ENCODE data around the gene CFAP54.
"Not testable (repeated sequence)": the region's sequence is repeated elsewhere in the genome, so short reads cannot be mapped to it uniquely, and the experiment has no call there.

CFAP54 gene

DNA sequence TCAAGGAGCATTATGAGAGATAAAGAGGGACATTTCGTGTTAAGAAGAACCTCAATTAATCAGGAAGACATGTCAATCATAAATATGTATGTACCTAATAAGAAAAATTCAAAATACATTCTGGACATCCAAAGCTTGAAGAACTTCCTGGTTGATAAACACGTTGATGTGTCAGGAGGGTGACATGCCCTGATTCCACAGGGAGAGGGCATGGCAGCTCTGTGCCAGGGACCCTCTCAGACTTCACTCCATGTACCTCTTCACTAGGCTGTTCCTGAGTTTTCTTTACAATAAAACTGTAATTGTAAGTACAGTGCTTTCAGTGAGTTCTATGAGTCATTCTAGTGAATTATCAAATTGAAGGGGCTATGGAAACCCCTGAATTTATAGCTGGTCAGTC, 163.5 kb downstream of the CFAP54 start:
- TF ChIP-seq, protein P1, sequence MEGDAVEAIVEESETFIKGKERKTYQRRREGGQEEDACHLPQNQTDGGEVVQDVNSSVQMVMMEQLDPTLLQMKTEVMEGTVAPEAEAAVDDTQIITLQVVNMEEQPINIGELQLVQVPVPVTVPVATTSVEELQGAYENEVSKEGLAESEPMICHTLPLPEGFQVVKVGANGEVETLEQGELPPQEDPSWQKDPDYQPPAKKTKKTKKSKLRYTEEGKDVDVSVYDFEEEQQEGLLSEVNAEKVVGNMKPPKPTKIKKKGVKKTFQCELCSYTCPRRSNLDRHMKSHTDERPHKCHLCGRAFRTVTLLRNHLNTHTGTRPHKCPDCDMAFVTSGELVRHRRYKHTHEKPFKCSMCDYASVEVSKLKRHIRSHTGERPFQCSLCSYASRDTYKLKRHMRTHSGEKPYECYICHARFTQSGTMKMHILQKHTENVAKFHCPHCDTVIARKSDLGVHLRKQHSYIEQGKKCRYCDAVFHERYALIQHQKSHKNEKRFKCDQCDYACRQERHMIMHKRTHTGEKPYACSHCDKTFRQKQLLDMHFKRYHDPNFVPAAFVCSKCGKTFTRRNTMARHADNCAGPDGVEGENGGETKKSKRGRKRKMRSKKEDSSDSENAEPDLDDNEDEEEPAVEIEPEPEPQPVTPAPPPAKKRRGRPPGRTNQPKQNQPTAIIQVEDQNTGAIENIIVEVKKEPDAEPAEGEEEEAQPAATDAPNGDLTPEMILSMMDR (conservative IDR thresholded peaks at IDR 0.05; ENCODE audit: low read depth, low read length), result no peak
- Histone ChIP-seq H3K4me1 (ENCODE audit: low read depth, poor library complexity, severe bottlenecking) (no peaks in the 10 kb centered on the region), H3K4me3 (IDR thresholded peaks at IDR 0.05; ENCODE audit: insufficient read depth, low read depth, low read length) (no peak overlapping the region), H3K27ac (no peak overlapping the region), H4K20me1 (ENCODE audit: insufficient read depth) (no peaks in the 10 kb centered on the region), H2AFZ (ENCODE audit: low read depth) (no peak overlapping the region), H3K4me2 (no peak overlapping the region), H3K79me2 (ENCODE audit: insufficient read depth, low read depth) (no peaks in the 10 kb centered on the region), H3K27me3 (ENCODE audit: insufficient read depth, low read depth) (no peaks in the 10 kb centered on the region), H3K9ac (no peak overlapping the region), H3K36me3 (ENCODE audit: insufficient read depth) (no peaks in the 10 kb centered on the region)

DNA sequence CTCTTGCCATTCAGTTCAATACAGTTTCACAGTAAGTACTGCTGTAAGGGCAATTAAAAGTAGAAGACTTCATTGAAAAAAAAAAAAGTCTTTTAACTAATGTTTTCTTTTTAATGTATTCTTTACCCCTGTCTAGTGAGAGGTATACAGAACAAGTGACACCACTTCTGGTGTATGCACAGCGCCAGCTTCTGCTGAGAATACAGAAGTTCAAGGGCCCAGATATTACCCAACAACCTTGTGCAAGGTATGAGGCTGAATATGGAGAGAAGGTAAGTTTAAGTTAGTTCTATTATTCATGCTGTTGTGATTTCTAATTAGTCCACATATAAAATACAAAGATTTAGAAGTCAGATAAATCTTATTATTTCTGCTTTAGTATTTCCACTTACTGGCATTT, 168.7 kb downstream of the CFAP54 start:
- Histone ChIP-seq H3K27ac (no peak overlapping the region), H4K20me1 (ENCODE audit: insufficient read depth) (no peaks in the 10 kb centered on the region), H3K9ac (no peak overlapping the region), H3K4me2 (no peak overlapping the region), H2AFZ (ENCODE audit: low read depth) (no peak overlapping the region), H3K4me1 (ENCODE audit: low read depth, poor library complexity, severe bottlenecking) (no peaks in the 10 kb centered on the region), H3K4me3 (IDR thresholded peaks at IDR 0.05; ENCODE audit: insufficient read depth, low read depth, low read length) (no peak overlapping the region), H3K79me2 (ENCODE audit: insufficient read depth, low read depth) (no peaks in the 10 kb centered on the region), H3K27me3 (ENCODE audit: insufficient read depth, low read depth) (no peaks in the 10 kb centered on the region), H3K36me3 (ENCODE audit: insufficient read depth) (no peaks in the 10 kb centered on the region)
- TF ChIP-seq, protein P1 (conservative IDR thresholded peaks at IDR 0.05; ENCODE audit: low read depth, low read length), result no peak

DNA sequence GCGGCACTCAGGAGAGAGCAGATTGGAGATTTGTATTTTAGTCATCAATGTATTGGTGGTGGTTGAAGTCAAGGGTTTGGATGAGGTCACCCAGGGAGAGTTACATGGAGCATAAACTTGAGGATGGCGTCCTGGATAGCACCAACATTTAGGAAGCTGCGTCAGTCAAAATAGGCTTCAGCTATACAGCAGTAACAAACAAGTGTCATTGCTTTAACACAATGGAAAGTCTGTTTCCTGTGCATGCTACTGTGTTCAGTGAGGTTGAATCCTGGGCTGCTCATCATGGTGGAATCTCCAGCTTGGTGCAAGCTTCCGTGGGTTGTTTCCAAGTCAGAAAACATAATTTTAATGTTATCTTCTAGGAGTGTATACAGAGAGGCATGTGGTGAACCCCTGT, 180.4 kb downstream of the CFAP54 start:
- no peak overlapping the region for H3K9ac ChIP-seq
- H3K27me3 ChIP-seq (ENCODE audit: insufficient read depth, low read depth), result no peaks in the 10 kb centered on the region
- TF ChIP-seq, protein P1 (conservative IDR thresholded peaks at IDR 0.05; ENCODE audit: low read depth, low read length), result no peak
- H4K20me1 ChIP-seq (ENCODE audit: insufficient read depth), result no peaks in the 10 kb centered on the region
- no peaks in the 10 kb centered on the region for H3K36me3 ChIP-seq (ENCODE audit: insufficient read depth)
- no peak overlapping the region for H2AFZ ChIP-seq (ENCODE audit: low read depth)
- H3K4me3 ChIP-seq (IDR thresholded peaks at IDR 0.05; ENCODE audit: insufficient read depth, low read depth, low read length), result no peak overlapping the region
- H3K4me2 ChIP-seq, result no peak overlapping the region
- no peaks in the 10 kb centered on the region for H3K79me2 ChIP-seq (ENCODE audit: insufficient read depth, low read depth)
- no peaks in the 10 kb centered on the region for H3K4me1 ChIP-seq (ENCODE audit: low read depth, poor library complexity, severe bottlenecking)
- no peak overlapping the region for H3K27ac ChIP-seq

DNA sequence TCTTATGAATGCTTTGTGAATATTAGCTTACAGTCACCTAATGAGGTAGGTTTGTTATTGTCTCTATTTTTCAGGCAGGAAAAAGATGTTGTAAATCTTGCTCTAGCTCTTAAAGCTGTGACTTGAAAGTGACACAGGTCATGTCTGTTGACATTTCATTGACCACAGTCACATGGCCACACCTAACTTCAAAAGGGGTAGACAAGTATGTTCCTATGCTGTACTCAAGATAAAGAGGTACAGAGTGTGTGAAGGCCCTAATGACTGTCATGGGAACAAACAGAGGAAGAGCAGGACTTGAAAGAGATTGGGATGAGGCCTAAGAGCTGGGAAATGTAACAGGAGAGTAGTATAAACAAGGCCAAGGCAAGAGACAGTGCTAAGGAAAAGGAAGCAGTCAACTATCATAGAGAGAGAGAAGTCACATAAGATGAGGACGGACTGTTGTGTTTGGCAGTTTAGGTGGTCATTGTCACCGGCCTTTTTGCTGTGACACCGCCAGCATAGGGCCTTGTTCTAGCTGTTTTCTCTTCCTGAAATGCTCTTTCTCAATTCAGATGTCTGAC, 181.0 kb downstream of the CFAP54 start:
- Histone ChIP-seq H4K20me1 (ENCODE audit: insufficient read depth) (no peaks in the 10 kb centered on the region), H3K36me3 (ENCODE audit: insufficient read depth) (no peaks in the 10 kb centered on the region), H3K27me3 (ENCODE audit: insufficient read depth, low read depth) (no peaks in the 10 kb centered on the region), H3K4me2 (no peak overlapping the region), H3K4me1 (ENCODE audit: low read depth, poor library complexity, severe bottlenecking) (no peaks in the 10 kb centered on the region), H3K9ac (no peak overlapping the region), H2AFZ (ENCODE audit: low read depth) (no peak overlapping the region), H3K4me3 (IDR thresholded peaks at IDR 0.05; ENCODE audit: insufficient read depth, low read depth, low read length) (no peak overlapping the region), H3K27ac (no peak overlapping the region), H3K79me2 (ENCODE audit: insufficient read depth, low read depth) (no peaks in the 10 kb centered on the region)
- TF ChIP-seq, protein P1 (conservative IDR thresholded peaks at IDR 0.05; ENCODE audit: low read depth, low read length), result no peak

DNA sequence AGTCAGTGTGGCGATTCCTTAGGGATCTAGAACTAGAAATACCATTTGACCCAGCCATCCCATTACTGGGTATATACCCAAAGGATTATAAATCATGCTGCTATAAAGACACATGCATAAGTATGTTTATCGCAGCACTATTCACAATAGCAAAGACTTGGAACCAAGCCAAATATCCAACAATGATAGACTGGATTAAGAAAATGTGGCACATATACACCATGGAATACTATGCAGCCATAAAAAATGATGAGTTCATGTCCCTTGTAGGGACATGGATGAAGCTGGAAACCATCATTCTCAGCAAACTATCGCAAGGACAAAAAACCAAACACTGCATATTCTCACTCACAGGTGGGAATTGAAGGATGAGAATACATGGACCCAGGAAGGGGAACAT, 186.1 kb downstream of the CFAP54 start:
- not testable (repeated sequence) for H3K79me2 ChIP-seq (ENCODE audit: insufficient read depth, low read depth); H3K4me3 ChIP-seq (IDR thresholded peaks at IDR 0.05; ENCODE audit: insufficient read depth, low read depth, low read length); H3K4me1 ChIP-seq (ENCODE audit: low read depth, poor library complexity, severe bottlenecking); H2AFZ ChIP-seq (ENCODE audit: low read depth); H4K20me1 ChIP-seq (ENCODE audit: insufficient read depth); H3K9ac ChIP-seq; H3K36me3 ChIP-seq (ENCODE audit: insufficient read depth); H3K27me3 ChIP-seq (ENCODE audit: insufficient read depth, low read depth); H3K4me2 ChIP-seq; H3K27ac ChIP-seq
